Colonic mucosa (tissue), 4 donors: ENCODE data around the gene CD58. TPM values are rescaled to one million over a fixed set of nuclear protein-coding genes. Genes with fewer than 3 reads are reported as not detected.

Experiments used
- DNase-seq: peaks from one replicate; pipeline ENCODE4 v3.0.0-alpha.2; 2020
- H3K27ac ChIP-seq: fragments of 200-600 bp; one replicate; pipeline ENCODE4 v1.8.0; 2021
- H3K27me3 ChIP-seq: fragments of 200-600 bp; one replicate; pipeline ENCODE4 v1.8.0; 2021
- H3K36me3 ChIP-seq: fragments of 200-600 bp; one replicate; pipeline ENCODE4 v1.8.0; 2021
- H3K4me1 ChIP-seq: fragments of 200-600 bp; one replicate; pipeline ENCODE4 v1.8.0; 2021; ENCODE audit warnings: mild to moderate bottlenecking
- H3K4me3 ChIP-seq: fragments of 200-600 bp; one replicate; pipeline ENCODE4 v1.8.0; 2021
- H3K9ac ChIP-seq, 2 donors: one replicate each; pipeline ENCODE4 v1.7.0; 2013; ENCODE audit warnings: control low read depth in 2 of 2, low read depth in 2 of 2, low read length in 2 of 2
- H3K9me3 ChIP-seq: fragments of 200-600 bp; one replicate; pipeline ENCODE4 v1.8.0; 2021
- CTCF ChIP-seq: fragments of 200-600 bp; IDR thresholded peaks from one replicate; pipeline ENCODE4 v1.8.0; 2022; ENCODE audit warnings: antibody characterized with exemption, mild to moderate bottlenecking
- intact Hi-C: fragments of 100-400 bp; cut with DNase I; formaldehyde crosslinking; loops from one replicate; pipeline ENCODE4 v1.14.1; 2022
- total RNA-seq, 2 donors: library from RNA; stranded (reverse); fragmentation: NEBNext Ultra II Directional in 1 of 2; extraction: Animal tissue kit (Norgen Biotek cat#: 25700) in 1 of 2; gene quantifications; one replicate each; pipeline ENCODE4 v1.2.1, GENCODE V29; 2021
- donor health status: healthy.
- donor health status: DM: no; HTN: no; CAD: no.
- donor health status: DM: no; HTN: no; CAD: no.

Gene CD58
- total RNA-seq, 2 donors from 2014 or later = 16.1 to 25.9 TPM

- no peak for TF ChIP-seq CTCF
- no peak overlapping the region for H3K4me3 ChIP-seq
- H3K36me3 ChIP-seq = no peaks in the 10 kb centered on the region
- H3K4me1 ChIP-seq = no peaks in the 10 kb centered on the region
- DNase-seq = no peak
- H3K9me3 ChIP-seq = no peaks in the 10 kb centered on the region
- intact Hi-C loops = no loop called here
- no peaks in the 10 kb centered on the region for H3K27me3 ChIP-seq
- H3K27ac ChIP-seq = no peak overlapping the region
- H3K9ac ChIP-seq = no peak overlapping the region
These were observed 16.8 kb upstream of the CD58 start for GRCh38 chr1:116587501-116588227.

GRCh38 chr1:116586741-116587143 lies 15.9 kb upstream of the CD58 start:
- no peaks in the 10 kb centered on the region for H3K4me1 ChIP-seq
- no peaks in the 10 kb centered on the region for H3K9me3 ChIP-seq
- no peak overlapping the region for H3K4me3 ChIP-seq
- intact Hi-C loops = no loop called here
- H3K36me3 ChIP-seq = no peaks in the 10 kb centered on the region
- H3K27ac ChIP-seq = no peak overlapping the region
- no peak for DNase-seq
- H3K9ac ChIP-seq = no peak overlapping the region
- H3K27me3 ChIP-seq = no peaks in the 10 kb centered on the region
- no peak for TF ChIP-seq CTCF

GRCh38 chr1:116585886-116586285 lies 15.1 kb upstream of the CD58 start:
- no peak for DNase-seq
- no peaks in the 10 kb centered on the region for H3K36me3 ChIP-seq

GRCh38 chr1:116581323-116581885 lies 10.6 kb upstream of the CD58 start:
- Histone ChIP-seq H3K9me3 (no peaks in the 10 kb centered on the region), H3K27me3 (no peaks in the 10 kb centered on the region), H3K4me1 (no peaks in the 10 kb centered on the region), H3K27ac (no peak overlapping the region), H3K9ac (no peak overlapping the region), H3K4me3 (no peak overlapping the region), H3K36me3 (no peaks in the 10 kb centered on the region)
- intact Hi-C loops = no loop called here
- DNase-seq = no peak
- TF ChIP-seq CTCF = no peak

More at GRCh38 chr1:116585886-116586285, 15.1 kb upstream of the CD58 start:
- Histone ChIP-seq H3K9me3 (no peaks in the 10 kb centered on the region), H3K4me3 (no peak overlapping the region), H3K27me3 (no peaks in the 10 kb centered on the region), H3K4me1 (no peaks in the 10 kb centered on the region), H3K9ac (no peak overlapping the region), H3K27ac (no peak overlapping the region)
- TF ChIP-seq CTCF = no peak
- intact Hi-C loops = no loop called here

GRCh38 chr1:116580446-116581322 lies 9.9 kb upstream of the CD58 start:
- Histone ChIP-seq H3K36me3 (no peaks in the 10 kb centered on the region), H3K27ac (no peak overlapping the region), H3K27me3 (no peaks in the 10 kb centered on the region), H3K9me3 (no peaks in the 10 kb centered on the region), H3K4me1 (no peaks in the 10 kb centered on the region), H3K9ac (no peak overlapping the region), H3K4me3 (no peak overlapping the region)
- TF ChIP-seq CTCF = no peak
- DNase-seq = no peak
- intact Hi-C loops = no loop called here
